ENCODE results near the gene CTNND2. TPM values are rescaled to one million over a fixed set of nuclear protein-coding genes. Genes with fewer than 3 reads are reported as not detected.

CTNND2 gene
- total and polyA plus RNA-seq, 10 of the 15 experiments (the other 5 are each of a cell fraction or from before 2014, with no cell fraction given): 0.02 to 0.16 (median 0.04) TPM; not detected in 7

DNA sequence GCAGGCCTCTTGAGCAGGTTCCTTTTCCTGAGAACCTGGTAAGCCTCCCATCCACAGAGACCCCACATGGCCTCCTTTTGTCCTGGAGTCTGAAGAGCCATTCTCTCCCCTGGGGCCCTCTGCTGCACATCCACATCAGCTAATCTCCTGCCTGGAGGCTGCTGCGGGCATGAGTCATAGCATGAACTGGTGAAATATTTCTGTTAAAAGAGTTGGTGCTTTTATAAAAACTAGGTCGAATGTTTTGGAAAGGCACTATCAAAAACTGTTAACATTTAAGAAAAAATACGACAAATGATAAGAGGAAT, 399.4 kb downstream of the CTNND2 start (continued):
- TF ChIP-seq SMC3 (IDR thresholded peaks at IDR 0.05; ENCODE audit: borderline replicate concordance, low read length) (no peak), E2F4 (IDR thresholded peaks at IDR 0.05; ENCODE audit: low read depth, low read length) (no peak), SIX5 (IDR thresholded peaks at IDR 0.05; ENCODE audit: low read depth, low read length, severe bottlenecking) (no peak), SPI1 (IDR thresholded peaks at IDR 0.05; ENCODE audit: borderline replicate concordance, insufficient read depth, low read depth, low read length) (no peak), BCL11A (IDR thresholded peaks at IDR 0.05; ENCODE audit: low read depth, low read length) (no peak), USF2 (IDR thresholded peaks at IDR 0.05; ENCODE audit: borderline replicate concordance, low read depth, low read length) (no peak), ZNF217 (IDR thresholded peaks at IDR 0.05) (no peak), SUPT20H (IDR thresholded peaks at IDR 0.05; ENCODE audit: borderline replicate concordance, control insufficient read depth, low read depth, low read length) (no peak)
- TF ChIP-seq, protein P1, sequence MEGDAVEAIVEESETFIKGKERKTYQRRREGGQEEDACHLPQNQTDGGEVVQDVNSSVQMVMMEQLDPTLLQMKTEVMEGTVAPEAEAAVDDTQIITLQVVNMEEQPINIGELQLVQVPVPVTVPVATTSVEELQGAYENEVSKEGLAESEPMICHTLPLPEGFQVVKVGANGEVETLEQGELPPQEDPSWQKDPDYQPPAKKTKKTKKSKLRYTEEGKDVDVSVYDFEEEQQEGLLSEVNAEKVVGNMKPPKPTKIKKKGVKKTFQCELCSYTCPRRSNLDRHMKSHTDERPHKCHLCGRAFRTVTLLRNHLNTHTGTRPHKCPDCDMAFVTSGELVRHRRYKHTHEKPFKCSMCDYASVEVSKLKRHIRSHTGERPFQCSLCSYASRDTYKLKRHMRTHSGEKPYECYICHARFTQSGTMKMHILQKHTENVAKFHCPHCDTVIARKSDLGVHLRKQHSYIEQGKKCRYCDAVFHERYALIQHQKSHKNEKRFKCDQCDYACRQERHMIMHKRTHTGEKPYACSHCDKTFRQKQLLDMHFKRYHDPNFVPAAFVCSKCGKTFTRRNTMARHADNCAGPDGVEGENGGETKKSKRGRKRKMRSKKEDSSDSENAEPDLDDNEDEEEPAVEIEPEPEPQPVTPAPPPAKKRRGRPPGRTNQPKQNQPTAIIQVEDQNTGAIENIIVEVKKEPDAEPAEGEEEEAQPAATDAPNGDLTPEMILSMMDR (IDR thresholded peaks at IDR 0.05 in 2 of 3, conservative IDR thresholded peaks at IDR 0.05 in 1 of 3; ENCODE audit: control insufficient read depth in 2 of 3, extremely low read depth in 1 of 3, insufficient read depth in 1 of 3, low read depth in 3 of 3, low read length in 3 of 3): no peak

Data from GM12878 (cell line).